Measurements from ENCODE around the gene SIRT2. TPM values are rescaled to one million over a fixed set of nuclear protein-coding genes. Genes with fewer than 3 reads are reported as not detected.
"Not testable (repeated sequence)": the region's sequence is repeated elsewhere in the genome, so short reads cannot be mapped to it uniquely, and the experiment has no call there.

SIRT2 gene
- total and polyA plus RNA-seq, 2 donors (not counting 1 experiment from before 2014, with no cell fraction given): 42.4 to 65.9 TPM

DNA sequence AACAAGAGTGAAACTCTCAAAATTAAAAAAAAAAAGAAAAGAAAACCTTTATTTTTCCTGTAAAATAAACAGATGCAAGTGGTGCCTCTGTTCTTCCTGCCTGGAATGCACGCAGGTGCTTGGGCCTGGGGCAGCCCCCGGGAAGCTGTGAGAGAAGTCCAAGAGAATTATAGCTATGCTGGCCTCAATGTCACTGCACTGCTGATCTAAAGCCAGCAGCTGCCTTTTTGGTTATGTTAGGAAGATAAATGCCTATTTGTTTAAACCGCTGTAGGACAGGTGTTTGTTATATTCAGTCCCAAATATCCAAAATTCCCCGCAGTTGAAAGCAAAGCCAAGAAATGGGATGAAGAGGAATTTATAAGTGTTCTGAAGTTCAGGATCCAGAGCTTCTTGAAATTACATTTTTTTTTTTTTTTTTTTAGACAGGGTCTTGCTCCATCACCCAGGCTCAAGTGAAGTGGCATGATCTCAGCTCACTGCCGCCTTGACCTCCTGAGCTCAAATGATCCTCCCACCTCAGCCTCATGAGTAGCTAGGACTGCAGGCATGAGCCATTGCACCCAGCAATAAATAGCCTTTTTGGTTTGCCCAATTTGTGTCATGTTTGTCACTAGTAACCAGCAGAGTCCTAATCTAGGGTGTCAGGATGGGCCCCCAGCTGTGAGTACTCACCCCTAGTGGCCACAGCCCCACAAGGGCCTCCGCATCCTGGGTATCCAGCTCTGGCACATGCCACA, 23.6 kb downstream of the SIRT2 start:
- no peaks in the 10 kb centered on the region for H3K27me3 ChIP-seq (replicated peaks in 1 of 4; ENCODE audit: control extremely low read depth in 1 of 4, control insufficient read depth in 3 of 4, insufficient read depth in 4 of 4, low read length in 3 of 4)
- H3K79me2 ChIP-seq (ENCODE audit: control insufficient read depth, insufficient read depth, low read length): no peaks in the 10 kb centered on the region
- H3K9ac ChIP-seq (ENCODE audit: low read length): no peak overlapping the region
- POLR2A ChIA-PET: interaction anchor here (0.6 to 4.2 kb wide), 2 partner anchors 25 to 77 kb away, joined by 3 to 23 read pairs; no protein-coding TSS in a partner anchor
- no peak overlapping the region for H2AFZ ChIP-seq (ENCODE audit: insufficient read depth, low read depth, low read length, poor library complexity, severe bottlenecking)
- intact Hi-C loops (cut with micrococcal nuclease): no loop called here
- peak overlapping the region in 1 of 2 donors; percentile 16 for H3K27ac ChIP-seq (ENCODE audit: low read length in 2 of 2)
- H3K4me2 ChIP-seq (replicated peaks; ENCODE audit: low read depth, low read length, poor library complexity, severe bottlenecking): no peak overlapping the region
- H3K4me1 ChIP-seq (ENCODE audit: control insufficient read depth in 2 of 2, insufficient read depth in 2 of 2, low read length in 2 of 2): peaks cover 31 to 41% of the 10 kb centered on the region in 2 donors
- H3K9me3 ChIP-seq (ENCODE audit: control extremely low read depth in 1 of 3, control insufficient read depth in 2 of 3, insufficient read depth in 1 of 3, low read length in 2 of 3): no peaks in the 10 kb centered on the region
- H4K20me1 ChIP-seq (ENCODE audit: control insufficient read depth, insufficient read depth, low read length, poor library complexity, severe bottlenecking): no peaks in the 10 kb centered on the region
- Mint-ChIP-seq H3K9me3 (ENCODE audit: insufficient read depth) (no peaks in the 10 kb centered on the region), H3K27ac (peak overlapping the region; percentile 84), H3K4me3 (no peak overlapping the region), H3K27me3 (no peaks in the 10 kb centered on the region), H3K4me1 (peaks cover 46% of the 10 kb centered on the region)
- H3K4me3 ChIP-seq (ENCODE audit: control extremely low read depth in 1 of 5, extremely low read depth in 1 of 5, insufficient read depth in 1 of 5, low read depth in 2 of 5, low read length in 4 of 5): no peak overlapping the region
- CTCF ChIA-PET: interaction anchor here (0.7 to 5.8 kb wide), 6 partner anchors 9 to 369 kb away, joined by 3 to 43 read pairs (median 4); partner anchors contain the start of genes MRPS12 and SARS2
- TF ChIP-seq, protein P1, sequence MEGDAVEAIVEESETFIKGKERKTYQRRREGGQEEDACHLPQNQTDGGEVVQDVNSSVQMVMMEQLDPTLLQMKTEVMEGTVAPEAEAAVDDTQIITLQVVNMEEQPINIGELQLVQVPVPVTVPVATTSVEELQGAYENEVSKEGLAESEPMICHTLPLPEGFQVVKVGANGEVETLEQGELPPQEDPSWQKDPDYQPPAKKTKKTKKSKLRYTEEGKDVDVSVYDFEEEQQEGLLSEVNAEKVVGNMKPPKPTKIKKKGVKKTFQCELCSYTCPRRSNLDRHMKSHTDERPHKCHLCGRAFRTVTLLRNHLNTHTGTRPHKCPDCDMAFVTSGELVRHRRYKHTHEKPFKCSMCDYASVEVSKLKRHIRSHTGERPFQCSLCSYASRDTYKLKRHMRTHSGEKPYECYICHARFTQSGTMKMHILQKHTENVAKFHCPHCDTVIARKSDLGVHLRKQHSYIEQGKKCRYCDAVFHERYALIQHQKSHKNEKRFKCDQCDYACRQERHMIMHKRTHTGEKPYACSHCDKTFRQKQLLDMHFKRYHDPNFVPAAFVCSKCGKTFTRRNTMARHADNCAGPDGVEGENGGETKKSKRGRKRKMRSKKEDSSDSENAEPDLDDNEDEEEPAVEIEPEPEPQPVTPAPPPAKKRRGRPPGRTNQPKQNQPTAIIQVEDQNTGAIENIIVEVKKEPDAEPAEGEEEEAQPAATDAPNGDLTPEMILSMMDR (IDR thresholded peaks at IDR 0.05): no peak
- TF ChIP-seq EZH2 (IDR thresholded peaks at IDR 0.05; ENCODE audit: borderline replicate concordance, insufficient read depth, low read depth, low read length, poor library complexity, severe bottlenecking): no peak
- no peak for ATAC-seq (ENCODE audit: low read depth)
- DNase-seq: no peak
- peaks cover 0 to 10% of the 10 kb centered on the region in 2 experiments for H3K36me3 ChIP-seq (replicated peaks in 1 of 2; ENCODE audit: control extremely low read depth in 1 of 2, control insufficient read depth in 1 of 2, extremely low read depth in 1 of 2, insufficient read depth in 2 of 2, low read length in 1 of 2)
- 83% methylated on average over 3 of the region's 6 CpGs for WGBS (ENCODE audit: insufficient coverage)

DNA sequence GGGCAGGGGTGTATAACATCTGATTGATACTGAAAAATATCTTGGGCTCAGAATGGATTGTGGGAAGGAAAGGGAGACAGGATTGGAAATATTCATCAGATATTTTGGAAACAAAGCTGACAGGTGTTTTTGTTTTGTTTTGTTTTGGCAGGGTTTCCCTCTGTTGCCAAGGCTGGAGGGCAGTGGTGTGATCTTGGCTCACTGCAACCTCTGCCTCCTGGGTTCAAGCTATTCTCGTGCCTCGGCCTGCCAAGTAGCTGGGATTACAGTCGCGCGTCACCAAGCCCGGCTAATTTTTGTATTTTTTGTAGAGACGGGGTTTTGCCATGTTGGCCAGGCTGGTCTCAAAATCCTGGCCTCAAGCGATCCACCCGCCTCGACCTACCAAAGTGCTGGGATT, 26.0 kb downstream of the SIRT2 start:
- WGBS (ENCODE audit: insufficient coverage): 96% methylated on average over 5 of the region's 10 CpGs
- H4K20me1 ChIP-seq (ENCODE audit: control insufficient read depth, insufficient read depth, low read length, poor library complexity, severe bottlenecking); H3K9me3 Mint-ChIP-seq (ENCODE audit: insufficient read depth); H3K4me3 ChIP-seq (ENCODE audit: control extremely low read depth in 1 of 5, extremely low read depth in 1 of 5, insufficient read depth in 1 of 5, low read depth in 2 of 5, low read length in 4 of 5); ATAC-seq (ENCODE audit: low read depth); H3K27me3 Mint-ChIP-seq; H3K4me2 ChIP-seq (replicated peaks; ENCODE audit: low read depth, low read length, poor library complexity, severe bottlenecking); H3K27me3 ChIP-seq (replicated peaks in 1 of 4; ENCODE audit: control extremely low read depth in 1 of 4, control insufficient read depth in 3 of 4, insufficient read depth in 4 of 4, low read length in 3 of 4); intact Hi-C loops (cut with micrococcal nuclease); DNase-seq; H3K9ac ChIP-seq (ENCODE audit: low read length); H2AFZ ChIP-seq (ENCODE audit: insufficient read depth, low read depth, low read length, poor library complexity, severe bottlenecking); H3K9me3 ChIP-seq (ENCODE audit: control extremely low read depth in 1 of 3, control insufficient read depth in 2 of 3, insufficient read depth in 1 of 3, low read length in 2 of 3); H3K4me3 Mint-ChIP-seq; H3K36me3 ChIP-seq (replicated peaks in 1 of 2; ENCODE audit: control extremely low read depth in 1 of 2, control insufficient read depth in 1 of 2, extremely low read depth in 1 of 2, insufficient read depth in 2 of 2, low read length in 1 of 2): not testable (repeated sequence)
- peaks cover 24 to 39% of the 10 kb centered on the region in 2 donors for H3K4me1 ChIP-seq (ENCODE audit: control insufficient read depth in 2 of 2, insufficient read depth in 2 of 2, low read length in 2 of 2)
- H3K27ac ChIP-seq (ENCODE audit: low read length in 2 of 2): peak overlapping the region in 1 of 2 donors; percentile 63
- ChIA-PET CTCF (interaction anchor here (0.6 to 0.7 kb wide), 3 partner anchors 9 to 20 kb away, joined by 3 read pairs; no protein-coding TSS in a partner anchor), POLR2A (interaction anchor here (1.6 kb wide), 1 partner anchor 24 kb away, joined by 3 read pairs; no protein-coding TSS in a partner anchor)
- H3K79me2 ChIP-seq (ENCODE audit: control insufficient read depth, insufficient read depth, low read length): peaks cover 17% of the 10 kb centered on the region
- Mint-ChIP-seq H3K4me1 (peaks cover 53% of the 10 kb centered on the region), H3K27ac (peak overlapping the region; percentile 57)
